Astrocyte of the hippocampus (primary cell): ENCODE results near the gene ORM1.

Source experiments
- DNase-seq: peaks from one replicate; pipeline ENCODE4 v3.0.0; 2011; ENCODE audit warnings: low read depth, low spot score

ORM1 gene

GRCh38 chr9:114365194-114365593 is 42.3 kb downstream of the ORM1 start:
- no peak for DNase-seq

GRCh38 chr9:114366334-114367128 is 43.6 kb downstream of the ORM1 start:
- peak; percentile 89 for DNase-seq

GRCh38 chr9:114367366-114367765 is 44.5 kb downstream of the ORM1 start:
- no peak for DNase-seq

- DNase-seq, result no peak
Measured at GRCh38 chr9:114367772-114368569, 45.1 kb downstream of the ORM1 start.

- DNase-seq, result no peak
Measured at GRCh38 chr9:114369216-114370130, 46.6 kb downstream of the ORM1 start.

- DNase-seq, result no peak
Measured at GRCh38 chr9:114370251-114370967, 47.5 kb downstream of the ORM1 start.

GRCh38 chr9:114370968-114371320 is 48.0 kb downstream of the ORM1 start:
- no peak for DNase-seq

- no peak for DNase-seq
Measured at GRCh38 chr9:114371343-114371944, 48.5 kb downstream of the ORM1 start.

GRCh38 chr9:114371973-114372917 is 49.3 kb downstream of the ORM1 start:
- no peak for DNase-seq

GRCh38 chr9:114372921-114373448 is 50.1 kb downstream of the ORM1 start:
- DNase-seq, result no peak

- DNase-seq, result no peak
Measured at GRCh38 chr9:114373960-114374730, 51.2 kb downstream of the ORM1 start.

- no peak for DNase-seq
Measured at GRCh38 chr9:114374936-114375335, 52.0 kb downstream of the ORM1 start.

- DNase-seq, result no peak
Measured at GRCh38 chr9:114375386-114376175, 52.7 kb downstream of the ORM1 start.
